HG02973 (cell line): ENCODE data around the gene ISG15.
"Not testable (repeated sequence)": the region's sequence is repeated elsewhere in the genome, so short reads cannot be mapped to it uniquely, and the experiment has no call there.

Experiments
- ATAC-seq: cut with Tn5 transposase; IDR thresholded peaks from one replicate; pipeline ENCODE4 v1.9.1; 2021; ENCODE audit warnings: moderate library complexity; ENCODE audit not compliant: unreplicated experiment

The ISG15 gene

GRCh38 chr1:1043921-1044320 lies 30.6 kb downstream of the ISG15 start:
- no peak for ATAC-seq

DNA sequence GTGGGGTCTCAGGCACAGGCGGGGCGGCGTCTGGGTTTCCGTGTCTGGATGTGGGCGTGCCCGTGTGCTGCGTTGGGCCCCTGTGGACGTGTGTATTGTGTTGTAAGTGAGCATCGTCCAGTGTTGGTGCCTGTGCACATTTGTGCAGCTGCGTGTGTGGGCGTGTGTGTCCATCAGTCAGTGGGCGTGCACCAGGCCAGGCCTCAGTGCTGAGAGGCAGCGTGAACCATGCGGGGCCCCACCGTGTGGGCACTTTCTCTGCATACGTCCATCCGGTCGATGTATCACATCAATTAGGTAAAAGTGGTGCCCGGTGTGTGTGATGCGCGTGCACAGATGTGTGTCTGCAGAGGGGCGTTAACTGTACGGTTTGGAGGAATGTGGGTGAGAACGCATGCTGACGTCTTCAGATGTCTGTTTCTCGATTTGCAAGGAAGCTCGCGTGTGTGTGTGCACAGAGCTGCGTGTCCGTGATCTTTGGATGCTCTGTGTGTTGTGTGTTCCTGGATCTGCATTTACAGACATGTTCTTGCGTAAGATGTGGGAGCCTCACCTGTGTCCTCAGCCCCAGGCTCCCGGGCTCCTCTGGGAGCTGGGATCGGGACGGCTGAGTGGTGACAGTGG lies 31.3 kb downstream of the ISG15 start:
- ATAC-seq, result no peak

- no peak for ATAC-seq
Observed at GRCh38 chr1:1045129-1045528, 31.8 kb downstream of the ISG15 start.

DNA sequence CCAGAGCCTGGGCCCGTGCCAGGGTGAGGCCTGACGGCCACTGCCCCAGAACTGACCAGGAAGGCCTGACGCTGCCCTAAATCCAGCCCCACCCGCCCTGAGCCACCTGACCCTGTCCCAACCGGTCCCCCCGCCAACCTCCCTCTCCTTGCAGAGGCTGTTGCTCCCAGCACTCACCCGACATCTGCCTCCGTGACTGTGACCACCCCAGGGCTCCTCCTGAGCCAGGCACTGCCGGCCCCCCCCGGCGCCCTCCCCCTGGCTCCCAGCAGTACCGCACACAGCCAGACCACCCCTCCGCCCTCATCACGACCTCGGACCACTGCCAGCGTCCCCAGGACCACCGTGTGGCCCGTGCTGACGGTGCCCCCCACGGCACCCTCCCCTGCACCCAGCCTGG lies 32.9 kb downstream of the ISG15 start:
- ATAC-seq, result no peak

DNA sequence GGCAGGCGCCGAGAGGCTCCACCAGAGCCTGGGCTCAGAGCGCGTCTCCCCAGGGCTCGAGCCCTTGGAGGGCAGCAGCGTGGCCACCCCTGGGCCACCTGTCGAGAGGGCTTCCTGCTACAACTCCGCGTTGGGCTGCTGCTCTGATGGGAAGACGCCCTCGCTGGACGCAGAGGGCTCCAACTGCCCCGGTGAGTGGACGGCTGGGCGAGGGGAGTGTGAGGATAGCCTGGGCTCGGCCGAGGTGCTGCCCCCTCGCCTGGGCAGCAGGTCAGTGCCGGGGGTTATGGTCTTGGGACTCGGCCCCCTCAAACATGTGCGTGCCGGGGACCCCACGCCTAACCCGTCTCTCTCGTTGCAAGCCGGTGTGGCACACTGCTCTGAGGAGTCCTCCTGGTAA lies 33.5 kb downstream of the ISG15 start:
- ATAC-seq, result no peak

DNA sequence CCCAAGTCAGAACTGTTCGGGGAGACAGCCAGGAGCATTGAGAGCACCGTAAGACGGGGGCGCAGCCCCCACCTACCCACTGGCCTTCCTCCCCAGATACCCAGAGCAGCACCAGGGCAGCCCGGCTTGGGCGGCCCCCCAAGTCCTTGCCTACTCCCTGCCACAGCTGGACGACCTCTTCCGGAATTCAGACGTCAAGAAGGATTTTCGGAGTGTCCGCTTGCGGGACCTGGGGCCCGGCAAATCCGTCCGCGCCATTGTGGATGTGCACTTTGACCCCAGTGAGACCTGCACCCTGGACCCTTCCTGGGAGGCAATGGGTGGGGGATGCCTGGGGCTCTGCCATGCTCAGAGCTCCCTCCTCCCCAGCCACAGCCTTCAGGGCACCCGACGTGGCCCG lies 34.1 kb downstream of the ISG15 start:
- ATAC-seq, result no peak

DNA sequence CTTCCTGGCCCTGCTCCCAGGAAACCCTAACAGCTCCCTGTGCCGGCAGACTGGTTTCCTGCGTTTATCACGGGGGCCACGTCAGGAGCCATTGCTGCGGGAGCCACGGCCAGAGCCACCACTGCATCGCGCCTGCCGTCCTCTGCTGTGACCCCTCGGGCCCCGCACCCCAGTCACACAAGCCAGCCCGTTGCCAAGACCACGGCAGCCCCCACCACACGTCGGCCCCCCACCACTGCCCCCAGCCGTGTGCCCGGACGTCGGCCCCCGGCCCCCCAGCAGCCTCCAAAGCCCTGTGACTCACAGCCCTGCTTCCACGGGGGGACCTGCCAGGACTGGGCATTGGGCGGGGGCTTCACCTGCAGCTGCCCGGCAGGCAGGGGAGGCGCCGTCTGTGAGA lies 34.7 kb downstream of the ISG15 start:
- ATAC-seq, result no peak

DNA sequence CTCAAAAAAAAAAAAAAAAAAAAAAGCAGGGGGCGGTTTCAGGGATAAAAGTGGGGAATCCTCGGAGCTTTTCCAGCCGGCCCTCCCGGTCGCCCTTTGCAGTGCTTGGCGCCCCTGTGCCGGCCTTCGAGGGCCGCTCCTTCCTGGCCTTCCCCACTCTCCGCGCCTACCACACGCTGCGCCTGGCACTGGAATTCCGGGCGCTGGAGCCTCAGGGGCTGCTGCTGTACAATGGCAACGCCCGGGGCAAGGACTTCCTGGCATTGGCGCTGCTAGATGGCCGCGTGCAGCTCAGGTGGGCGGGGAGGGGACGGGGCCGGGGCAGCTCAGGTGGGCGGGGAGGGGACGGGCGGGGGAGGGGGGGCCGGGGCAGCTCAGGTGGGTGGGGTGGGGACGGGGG lies 35.5 kb downstream of the ISG15 start:
- ATAC-seq, result no peak

DNA sequence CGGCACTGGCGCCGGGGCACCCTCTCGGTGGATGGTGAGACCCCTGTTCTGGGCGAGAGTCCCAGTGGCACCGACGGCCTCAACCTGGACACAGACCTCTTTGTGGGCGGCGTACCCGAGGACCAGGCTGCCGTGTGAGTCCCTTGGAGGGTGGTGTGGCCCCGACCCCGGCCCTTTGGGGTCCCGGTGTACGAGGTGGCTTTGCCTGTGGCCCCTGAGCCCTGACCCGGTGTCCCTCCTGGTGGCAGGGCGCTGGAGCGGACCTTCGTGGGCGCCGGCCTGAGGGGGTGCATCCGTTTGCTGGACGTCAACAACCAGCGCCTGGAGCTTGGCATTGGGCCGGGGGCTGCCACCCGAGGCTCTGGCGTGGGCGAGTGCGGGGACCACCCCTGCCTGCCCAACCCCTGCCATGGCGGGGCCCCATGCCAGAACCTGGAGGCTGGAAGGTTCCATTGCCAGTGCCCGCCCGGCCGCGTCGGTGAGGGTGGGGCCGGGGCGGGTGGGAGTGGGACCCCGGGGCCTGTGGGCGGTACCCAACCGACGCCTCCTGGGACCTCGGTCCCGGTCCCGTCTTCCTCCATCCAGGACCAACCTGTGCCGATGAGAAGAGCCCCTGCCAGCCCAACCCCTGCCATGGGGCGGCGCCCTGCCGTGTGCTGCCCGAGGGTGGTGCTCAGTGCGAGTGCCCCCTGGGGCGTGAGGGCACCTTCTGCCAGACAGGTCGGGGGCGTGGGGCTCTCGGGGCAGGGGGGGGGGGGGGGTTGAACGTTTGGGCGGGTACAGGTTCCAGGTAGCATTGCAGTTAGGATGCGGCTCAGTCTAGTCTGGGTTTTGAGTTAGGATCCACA lies 36.2 kb downstream of the ISG15 start:
- no peak for ATAC-seq

GRCh38 chr1:1050577-1051052 lies 37.3 kb downstream of the ISG15 start:
- no peak for ATAC-seq

DNA sequence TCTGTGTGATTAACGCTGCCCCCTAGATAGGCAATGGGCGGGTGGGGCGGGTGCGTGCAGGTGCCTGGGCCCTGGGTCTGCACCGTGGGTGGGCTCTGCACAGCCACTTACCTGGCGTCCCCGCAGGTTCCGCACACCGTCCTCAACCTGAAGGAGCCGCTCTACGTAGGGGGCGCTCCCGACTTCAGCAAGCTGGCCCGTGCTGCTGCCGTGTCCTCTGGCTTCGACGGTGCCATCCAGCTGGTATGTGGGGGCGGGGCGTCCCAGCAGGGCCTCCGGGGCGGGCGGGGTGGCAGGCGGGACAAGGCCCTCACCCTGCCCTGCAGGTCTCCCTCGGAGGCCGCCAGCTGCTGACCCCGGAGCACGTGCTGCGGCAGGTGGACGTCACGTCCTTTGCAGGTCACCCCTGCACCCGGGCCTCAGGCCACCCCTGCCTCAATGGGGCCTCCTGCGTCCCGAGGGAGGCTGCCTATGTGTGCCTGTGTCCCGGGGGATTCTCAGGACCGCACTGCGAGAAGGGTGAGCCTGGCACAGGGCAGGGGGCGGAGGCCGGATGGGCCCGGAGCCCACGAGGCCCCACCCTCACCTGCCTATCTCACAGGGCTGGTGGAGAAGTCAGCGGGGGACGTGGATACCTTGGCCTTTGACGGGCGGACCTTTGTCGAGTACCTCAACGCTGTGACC lies 38.0 kb downstream of the ISG15 start:
- ATAC-seq, result no peak

DNA sequence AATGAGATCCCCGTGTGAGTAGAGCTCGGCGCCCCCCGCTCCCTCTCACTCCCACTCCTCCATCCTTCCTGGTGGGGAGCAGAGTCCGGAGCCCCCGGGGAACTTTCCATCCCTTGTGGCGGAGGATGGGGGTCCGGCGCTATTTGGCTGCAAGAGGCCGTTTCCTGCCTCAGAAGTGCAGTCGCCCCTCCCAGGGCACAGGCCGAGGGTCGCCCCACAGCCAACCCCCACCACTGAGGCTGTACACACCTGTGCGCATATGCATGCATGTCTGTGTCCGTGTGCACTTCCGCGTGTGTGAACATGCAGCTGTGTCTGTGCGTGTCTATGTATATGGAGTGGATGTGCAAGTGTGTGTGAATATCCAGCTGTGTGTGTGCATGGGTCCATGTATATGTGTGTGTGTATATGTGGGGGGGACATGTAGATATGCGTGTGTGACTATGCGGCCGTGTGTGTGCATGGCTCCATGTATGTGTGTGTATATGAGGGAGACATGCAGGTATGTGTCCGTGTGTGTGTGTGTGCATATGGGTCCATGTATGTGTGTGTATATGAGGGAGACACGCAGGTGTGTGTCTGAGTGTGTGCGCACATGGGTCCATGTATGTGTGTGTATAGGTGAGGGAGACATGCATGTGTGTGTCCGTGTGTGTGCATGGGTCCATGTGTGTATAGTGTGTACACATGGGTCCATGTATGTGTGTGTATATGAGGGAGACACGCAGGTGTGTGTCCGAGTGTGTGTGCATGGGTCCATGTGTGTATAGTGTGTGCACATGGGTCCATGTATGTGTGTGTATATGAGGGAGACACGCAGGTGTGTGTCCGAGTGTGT lies 38.9 kb downstream of the ISG15 start:
- ATAC-seq, result no peak

GRCh38 chr1:1053022-1053421 lies 39.7 kb downstream of the ISG15 start:
- ATAC-seq, result no peak

DNA sequence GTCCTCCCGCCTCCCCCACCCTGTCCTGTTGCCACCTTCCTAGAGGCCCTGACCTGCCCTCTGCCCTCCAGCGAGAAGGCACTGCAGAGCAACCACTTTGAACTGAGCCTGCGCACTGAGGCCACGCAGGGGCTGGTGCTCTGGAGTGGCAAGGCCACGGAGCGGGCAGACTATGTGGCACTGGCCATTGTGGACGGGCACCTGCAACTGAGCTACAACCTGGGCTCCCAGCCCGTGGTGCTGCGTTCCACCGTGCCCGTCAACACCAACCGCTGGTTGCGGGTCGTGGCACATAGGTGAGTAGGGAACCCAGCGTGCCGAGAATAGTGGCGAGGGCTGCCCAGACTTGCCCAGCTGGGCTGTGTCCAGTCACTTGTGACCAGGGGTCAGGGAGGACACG lies 40.4 kb downstream of the ISG15 start:
- ATAC-seq, result no peak

GRCh38 chr1:1054099-1054700 lies 40.9 kb downstream of the ISG15 start:
- ATAC-seq, result no peak

- ATAC-seq, result no peak
Observed at GRCh38 chr1:1054971-1055370, 41.7 kb downstream of the ISG15 start.

DNA sequence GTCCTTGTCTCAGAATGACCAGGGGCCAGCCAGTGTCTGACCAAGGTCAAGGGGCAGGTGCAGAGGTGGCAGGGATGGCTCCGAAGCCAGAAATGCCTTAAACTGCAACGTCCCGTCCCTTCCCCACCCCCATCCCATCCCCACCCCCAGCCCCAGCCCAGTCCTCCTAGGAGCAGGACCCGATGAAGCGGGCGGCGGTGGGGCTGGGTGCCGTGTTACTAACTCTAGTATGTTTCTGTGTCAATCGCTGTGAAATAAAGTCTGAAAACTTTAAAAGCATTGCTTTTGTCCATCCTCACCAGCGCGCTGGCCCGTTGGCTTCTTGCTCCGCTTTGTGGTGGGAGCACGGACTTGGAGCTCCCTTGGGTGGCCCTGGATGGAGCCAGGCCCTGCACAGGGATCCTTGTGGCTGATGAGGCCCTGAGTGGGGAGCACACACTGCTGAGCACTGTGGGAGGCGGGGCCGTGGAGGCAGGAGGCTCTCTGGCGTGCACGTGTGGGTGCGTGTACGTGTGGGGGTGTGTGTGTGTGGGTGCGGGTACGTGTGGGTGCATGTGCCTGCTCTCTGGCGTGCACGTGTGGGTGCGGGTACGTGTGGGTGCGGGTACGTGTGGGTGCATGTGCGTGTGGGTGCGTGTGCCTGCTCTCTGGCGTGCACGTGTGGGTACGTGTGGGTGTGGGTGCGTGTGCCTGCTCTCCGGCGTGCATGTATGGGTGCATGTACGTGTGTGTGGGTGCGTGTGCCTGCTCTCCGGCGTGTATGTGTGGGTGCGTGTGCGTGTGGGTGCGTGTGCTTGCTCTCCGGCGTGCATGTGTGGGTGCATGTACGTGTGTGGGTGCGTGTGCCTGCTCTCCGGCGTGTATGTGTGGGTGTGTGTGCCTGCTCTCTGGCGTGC lies 42.8 kb downstream of the ISG15 start:
- no peak for ATAC-seq

GRCh38 chr1:1057769-1058087 lies 44.4 kb downstream of the ISG15 start:
- ATAC-seq, result not testable (repeated sequence)

- peak; percentile 2 for ATAC-seq
Observed at GRCh38 chr1:1058088-1058905, 45.0 kb downstream of the ISG15 start.
